GM18508 (cell line): Measurements from ENCODE around the gene CENPS.

Experiments used
- ATAC-seq: cut with Tn5 transposase; IDR thresholded peaks from one replicate; pipeline ENCODE4 v1.9.1; 2021; ENCODE audit warnings: moderate number of reproducible peaks; ENCODE audit not compliant: insufficient read depth, unreplicated experiment

Gene CENPS

DNA sequence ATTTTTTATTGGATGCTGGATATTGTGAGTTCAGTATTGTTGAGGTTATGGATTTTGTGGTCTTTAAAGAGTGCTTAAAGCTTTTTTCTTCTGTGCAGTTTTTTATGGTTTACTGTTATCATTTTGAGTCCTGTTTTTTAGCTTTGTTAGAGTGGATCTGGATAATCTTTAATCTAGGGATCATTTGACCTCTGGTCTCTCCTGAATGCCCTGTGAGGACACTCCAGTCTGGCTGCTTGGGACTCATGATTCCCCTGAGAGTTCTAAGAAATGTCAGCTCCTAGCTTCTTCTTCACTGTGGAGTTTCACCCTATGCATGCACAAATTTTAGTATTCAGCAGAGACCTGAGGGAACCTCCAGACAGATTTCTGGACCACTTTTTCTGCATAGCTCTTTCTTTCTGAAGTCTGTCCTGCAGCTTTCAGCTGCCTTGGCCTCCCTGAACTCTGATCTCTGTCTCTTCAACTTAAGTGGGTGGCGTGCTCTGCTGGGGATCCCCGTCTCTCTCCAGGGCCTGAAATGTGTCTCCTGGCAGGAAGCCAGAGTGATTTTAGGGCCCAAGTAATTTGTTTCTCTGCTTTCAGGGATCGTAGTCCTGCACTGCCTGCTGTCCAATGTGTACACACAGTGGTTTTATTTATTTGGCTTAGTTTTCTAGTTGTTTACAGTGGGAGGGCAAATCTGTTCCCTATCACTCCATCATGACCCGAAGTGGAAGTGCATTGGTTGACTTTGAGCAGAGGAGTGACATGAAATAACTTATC, 59.2 kb downstream of the CENPS start:
- no peak for ATAC-seq

DNA sequence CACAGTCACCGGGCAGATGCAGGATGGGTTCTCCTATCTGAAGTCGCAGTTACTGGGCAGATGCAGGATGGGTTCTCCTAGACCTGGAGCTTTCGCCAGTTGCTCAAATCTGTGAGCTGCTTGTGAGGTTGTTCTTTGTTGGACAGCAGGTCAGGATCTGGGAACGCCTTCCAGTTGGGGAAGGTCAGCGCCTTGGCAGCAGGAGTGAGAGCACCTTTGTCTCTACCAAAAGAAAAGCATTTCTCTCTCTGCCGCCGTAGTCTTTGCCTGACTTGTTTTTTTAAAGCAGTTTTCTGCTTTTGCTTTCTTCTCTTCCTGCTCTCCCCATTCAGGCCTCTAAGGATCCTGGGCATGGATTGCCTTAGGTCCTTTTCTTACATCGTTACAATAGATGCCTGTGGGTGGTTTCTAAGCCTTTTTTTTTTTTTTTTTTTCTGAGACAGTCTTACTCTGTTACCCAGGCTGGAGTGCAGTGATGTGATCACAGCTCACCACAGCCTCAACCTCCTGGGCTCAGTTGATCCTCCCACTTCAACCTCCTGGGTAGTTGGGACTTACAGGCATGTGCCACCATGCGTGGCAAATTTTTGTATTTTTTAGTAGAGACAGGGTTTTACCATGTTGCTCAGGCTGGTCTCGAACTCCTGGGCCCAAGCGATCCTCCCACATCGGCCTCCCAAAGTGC, 60.2 kb downstream of the CENPS start:
- ATAC-seq: no peak
